ENCODE measurements around the gene BANP.
"Not testable (repeated sequence)": the region's sequence is repeated elsewhere in the genome, so short reads cannot be mapped to it uniquely, and the experiment has no call there.

BANP gene

DNA sequence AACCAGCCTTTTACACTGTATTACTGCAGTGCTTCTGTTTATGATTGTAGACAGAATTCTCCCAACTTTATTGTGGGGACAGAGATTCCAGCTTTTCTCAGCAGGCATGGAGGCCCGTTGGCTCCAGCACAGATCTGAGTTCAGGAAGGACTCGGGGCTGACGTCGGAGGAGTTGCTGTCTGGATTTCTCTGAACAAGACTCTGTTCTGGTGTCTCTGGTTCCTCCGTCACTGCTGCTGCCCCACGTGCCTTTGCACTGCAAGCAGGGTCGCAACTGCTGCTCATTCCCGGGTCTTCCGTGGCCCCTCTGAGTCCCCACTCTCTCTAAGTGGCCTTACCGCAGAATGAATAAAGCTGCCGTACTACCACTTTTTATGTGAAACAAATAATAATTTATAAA, 88.4 kb downstream of the BANP start:
- TF ChIP-seq JUND (IDR thresholded peaks at IDR 0.05; ENCODE audit: low read depth): no peak
- in situ Hi-C loops (cut with HindIII; ENCODE audit: low pct_unique_long_range_greater_than_20kb, low sequenced_read_pairs): no loop called here
- DNase-seq (ENCODE audit: low read depth in 1 of 2, low spot score in 1 of 2): no peak

DNA sequence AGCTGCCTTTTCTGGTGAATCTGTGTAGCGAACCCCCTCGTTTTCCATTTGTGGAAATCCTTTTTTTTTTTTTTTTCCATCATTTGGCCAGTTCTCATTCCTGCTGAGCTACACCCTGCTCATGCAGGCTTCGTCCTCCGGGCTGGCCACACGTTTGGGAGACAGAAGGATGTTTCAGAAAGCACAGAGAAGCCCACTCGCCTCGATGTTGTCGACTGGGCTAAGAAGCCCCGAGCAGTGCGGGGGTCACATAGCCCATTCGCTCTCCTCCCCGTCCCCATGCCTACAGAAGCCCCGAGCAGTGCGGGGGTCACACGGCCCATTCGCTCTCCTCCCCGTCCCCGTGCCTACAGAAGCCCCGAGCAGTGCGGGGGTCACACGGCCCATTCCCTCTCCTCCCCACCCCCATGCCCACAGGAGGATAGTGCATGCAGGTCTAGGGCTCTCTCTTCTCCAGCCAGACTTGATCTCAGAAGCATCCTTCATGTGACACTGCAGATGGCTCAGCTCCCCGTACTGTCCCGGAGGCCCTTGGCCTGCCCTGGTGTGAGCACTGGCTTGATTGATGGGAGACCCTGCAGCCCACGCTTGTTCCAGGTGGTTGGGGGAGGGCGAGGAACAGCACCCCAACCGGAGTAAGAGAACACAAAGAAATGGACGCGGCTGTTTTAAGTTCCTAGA, 89.1 kb downstream of the BANP start:
- in situ Hi-C loops (cut with HindIII; ENCODE audit: low pct_unique_long_range_greater_than_20kb, low sequenced_read_pairs): not testable (repeated sequence)

DNA sequence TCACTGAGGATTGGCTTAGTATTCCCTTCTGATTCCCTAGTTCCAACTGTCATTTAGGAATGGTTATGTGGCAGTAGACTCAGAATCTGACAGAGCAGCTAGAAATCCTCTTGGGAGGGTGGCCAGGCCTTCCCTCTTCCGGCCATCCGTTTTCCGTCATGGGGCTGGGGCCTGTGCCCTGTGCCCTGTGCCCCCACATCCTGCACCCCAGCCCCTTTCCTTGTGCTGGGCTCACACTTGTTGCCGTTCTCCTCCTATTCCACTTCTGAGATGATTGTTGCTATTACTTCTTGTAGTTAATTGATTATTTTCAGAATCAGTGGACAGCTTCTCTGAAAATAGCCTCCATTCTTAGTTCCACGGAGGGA, 89.6 kb downstream of the BANP start:
- in situ Hi-C loops (cut with HindIII; ENCODE audit: low pct_unique_long_range_greater_than_20kb, low sequenced_read_pairs); DNase-seq (ENCODE audit: low read depth in 1 of 2, low spot score in 1 of 2): not testable (repeated sequence)

More for the DNA sequence above, 89.1 kb downstream of the BANP start:
- DNase-seq (ENCODE audit: low read depth in 1 of 2, low spot score in 1 of 2): not testable (repeated sequence)

DNA sequence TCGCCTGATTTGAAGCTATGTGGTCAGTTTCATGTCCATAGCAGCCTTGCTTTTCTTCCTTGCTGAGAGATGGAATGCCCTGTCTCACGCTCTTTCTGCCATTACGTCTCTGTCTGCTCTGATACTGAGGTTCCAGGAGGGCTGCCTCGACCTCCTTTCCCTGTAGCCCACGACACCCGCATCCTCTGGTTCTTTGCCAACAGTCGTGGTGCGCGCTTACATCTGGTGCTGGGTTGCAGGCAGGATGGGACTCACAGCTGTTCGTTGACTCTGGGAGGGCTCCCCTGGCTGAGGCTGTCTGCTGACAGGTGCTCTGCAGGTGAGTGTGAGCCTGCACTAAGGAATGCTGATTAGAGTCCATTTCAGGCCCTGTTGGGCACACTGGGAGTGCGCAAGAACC, 90.3 kb downstream of the BANP start:
- DNase-seq (ENCODE audit: low read depth in 1 of 2, low spot score in 1 of 2); in situ Hi-C loops (cut with HindIII; ENCODE audit: low pct_unique_long_range_greater_than_20kb, low sequenced_read_pairs): not testable (repeated sequence)

DNA sequence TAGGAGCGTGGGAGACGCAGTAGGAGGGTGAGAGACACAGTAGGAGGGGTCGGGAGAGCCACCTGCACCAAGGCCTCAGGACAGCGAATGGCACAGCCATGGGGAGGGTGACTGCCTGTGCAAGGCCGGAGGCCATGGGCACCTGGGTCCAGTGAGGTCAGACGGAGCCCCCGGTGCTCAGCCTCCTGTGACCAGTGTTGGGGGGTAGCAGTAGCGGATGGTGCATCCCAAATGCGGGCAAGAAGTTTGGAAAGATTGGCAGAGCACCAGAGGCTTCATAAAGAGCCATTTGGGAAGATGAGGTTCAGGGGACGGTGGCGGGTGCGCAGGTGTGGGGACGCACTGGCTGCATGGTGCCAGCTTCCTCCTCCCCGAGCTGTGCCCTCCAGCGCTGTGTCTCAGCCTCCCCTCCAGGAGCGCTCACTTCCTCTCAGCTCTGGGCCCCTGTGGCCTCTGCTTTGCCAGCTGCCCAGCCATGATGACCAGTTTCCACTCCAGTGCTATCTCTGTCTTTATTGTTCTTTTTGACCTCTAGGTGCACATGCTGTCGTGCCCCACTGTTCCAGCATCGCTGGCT, 90.8 kb downstream of the BANP start:
- in situ Hi-C loops (cut with HindIII; ENCODE audit: low pct_unique_long_range_greater_than_20kb, low sequenced_read_pairs); DNase-seq (ENCODE audit: low read depth in 1 of 2, low spot score in 1 of 2): not testable (repeated sequence)

DNA sequence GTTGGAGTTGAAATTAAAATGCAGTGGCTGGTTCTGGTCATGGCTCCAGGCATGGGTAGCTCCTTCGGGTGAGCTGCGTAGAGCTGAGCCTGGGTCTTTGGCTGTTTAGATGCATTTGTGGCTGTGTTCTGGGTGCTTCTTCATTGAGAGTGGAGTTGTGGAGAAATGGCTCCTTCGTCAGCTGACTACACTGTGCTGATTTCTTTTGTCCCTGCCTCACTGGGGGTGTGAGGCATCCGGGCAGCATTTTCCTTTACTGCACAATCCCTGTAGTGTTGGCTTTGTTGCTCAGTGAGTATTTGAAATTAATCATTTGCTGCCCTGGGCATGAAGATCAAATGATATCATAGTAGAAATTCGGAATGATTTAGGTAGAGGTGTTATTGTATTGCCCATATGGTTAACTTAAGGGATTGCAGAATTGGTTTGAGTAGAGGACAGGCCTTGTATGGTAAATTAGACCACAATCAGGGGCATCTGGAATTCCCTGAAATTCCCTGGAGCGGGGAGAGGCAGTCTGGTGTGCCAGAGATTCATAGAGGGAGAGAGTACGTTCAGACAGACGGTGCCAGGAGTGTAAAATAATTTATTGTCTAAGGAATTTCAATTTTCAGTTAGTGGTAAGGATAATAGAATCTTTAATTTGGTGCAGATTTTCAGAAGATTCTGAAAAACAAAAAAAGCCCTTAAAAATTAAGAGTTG, 92.1 kb downstream of the BANP start:
- in situ Hi-C loops (cut with HindIII; ENCODE audit: low pct_unique_long_range_greater_than_20kb, low sequenced_read_pairs); DNase-seq (ENCODE audit: low read depth in 1 of 2, low spot score in 1 of 2): not testable (repeated sequence)

DNA sequence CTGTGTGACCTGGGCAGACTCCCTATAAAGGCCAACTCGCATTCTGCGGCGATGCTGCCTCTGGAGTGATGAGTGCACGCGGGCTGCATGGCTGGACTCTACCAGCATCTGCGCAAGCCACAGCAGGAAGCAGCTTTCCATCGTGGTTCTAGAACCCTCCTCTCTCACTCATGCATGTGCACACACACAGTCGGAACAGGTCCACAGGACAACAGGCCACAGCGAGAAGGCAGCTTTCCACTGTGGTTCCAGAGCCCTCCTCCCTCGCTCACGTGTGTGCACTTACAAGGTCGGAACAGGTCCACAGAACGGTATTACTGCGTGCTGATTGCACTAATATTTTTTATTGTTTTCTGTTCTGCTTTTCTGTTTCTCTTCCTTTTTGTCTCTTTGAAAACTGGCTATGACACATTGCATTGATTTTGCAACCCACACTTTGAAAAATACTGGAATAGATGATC, 92.9 kb downstream of the BANP start:
- DNase-seq (ENCODE audit: low read depth in 1 of 2, low spot score in 1 of 2); in situ Hi-C loops (cut with HindIII; ENCODE audit: low pct_unique_long_range_greater_than_20kb, low sequenced_read_pairs): not testable (repeated sequence)

DNA sequence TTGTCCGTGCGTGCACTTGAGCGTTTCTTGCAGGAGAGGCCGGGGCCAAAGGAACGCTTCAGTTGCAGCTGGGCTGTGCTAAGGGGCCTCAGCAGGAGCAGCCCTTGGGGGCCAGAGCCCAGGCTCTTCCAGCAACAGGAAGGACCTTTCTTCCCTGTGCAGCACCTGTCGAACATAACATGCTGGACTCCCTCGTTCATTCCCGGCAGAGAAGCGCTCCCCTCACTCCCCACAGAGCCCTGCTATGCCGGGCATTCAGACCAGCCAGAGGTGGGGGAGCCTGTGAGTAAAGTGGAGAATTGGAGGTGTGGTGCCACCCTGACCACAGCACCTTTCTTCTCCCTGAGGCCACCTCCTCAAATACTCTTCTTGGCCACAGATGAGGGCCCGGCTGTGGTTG, 94.1 kb downstream of the BANP start:
- in situ Hi-C loops (cut with HindIII; ENCODE audit: low pct_unique_long_range_greater_than_20kb, low sequenced_read_pairs); DNase-seq (ENCODE audit: low read depth in 1 of 2, low spot score in 1 of 2): not testable (repeated sequence)

DNA sequence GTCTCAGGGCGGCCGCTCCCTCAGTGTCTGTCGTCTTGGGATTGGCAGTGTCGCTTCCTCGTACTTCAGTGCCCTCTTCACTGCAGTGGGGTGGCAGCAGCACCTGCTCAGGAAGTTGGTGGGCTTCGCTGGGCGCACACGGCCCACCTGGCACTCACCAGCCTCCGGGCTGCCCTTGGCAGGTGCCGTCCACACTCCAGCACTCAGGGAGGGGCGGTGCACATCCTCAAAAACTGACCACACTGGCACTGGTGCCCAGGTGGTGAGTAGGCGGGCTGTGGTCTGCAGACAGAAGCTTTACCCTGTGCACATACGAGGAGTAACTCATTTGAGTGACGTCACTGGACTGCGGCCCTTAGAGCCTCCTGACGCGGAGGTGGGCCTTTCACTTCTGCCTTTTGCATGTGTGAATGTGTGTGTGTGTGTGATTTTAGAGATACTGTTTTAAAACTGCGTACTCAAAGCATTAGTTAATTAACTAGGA, 94.6 kb downstream of the BANP start:
- in situ Hi-C loops (cut with HindIII; ENCODE audit: low pct_unique_long_range_greater_than_20kb, low sequenced_read_pairs): no loop called here
- TF ChIP-seq JUND (IDR thresholded peaks at IDR 0.05; ENCODE audit: low read depth): no peak
- no peak for DNase-seq (ENCODE audit: low read depth in 1 of 2, low spot score in 1 of 2)

DNA sequence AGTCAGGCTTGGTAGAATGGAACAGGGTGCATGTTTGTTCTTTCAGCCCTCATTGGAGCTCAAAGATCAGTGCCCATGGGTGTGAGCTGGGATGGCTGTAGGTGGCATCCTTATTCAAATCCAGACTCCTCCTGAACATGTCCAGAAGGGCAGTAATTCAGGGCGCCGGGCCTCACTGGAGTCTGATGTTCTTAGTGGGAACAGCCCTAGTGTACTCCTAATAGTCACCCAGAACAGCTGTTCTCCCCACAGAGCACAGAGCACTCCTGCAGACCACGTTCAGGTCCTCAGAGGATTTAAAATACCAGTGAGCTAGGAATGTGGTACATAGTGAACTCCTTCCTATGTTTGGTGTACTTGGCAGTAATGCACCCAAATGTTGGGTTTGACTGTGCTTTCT, 96.2 kb downstream of the BANP start:
- TF ChIP-seq JUND (IDR thresholded peaks at IDR 0.05; ENCODE audit: low read depth): no peak
- no peak for DNase-seq (ENCODE audit: low read depth in 1 of 2, low spot score in 1 of 2)
- in situ Hi-C loops (cut with HindIII; ENCODE audit: low pct_unique_long_range_greater_than_20kb, low sequenced_read_pairs): no loop called here

DNA sequence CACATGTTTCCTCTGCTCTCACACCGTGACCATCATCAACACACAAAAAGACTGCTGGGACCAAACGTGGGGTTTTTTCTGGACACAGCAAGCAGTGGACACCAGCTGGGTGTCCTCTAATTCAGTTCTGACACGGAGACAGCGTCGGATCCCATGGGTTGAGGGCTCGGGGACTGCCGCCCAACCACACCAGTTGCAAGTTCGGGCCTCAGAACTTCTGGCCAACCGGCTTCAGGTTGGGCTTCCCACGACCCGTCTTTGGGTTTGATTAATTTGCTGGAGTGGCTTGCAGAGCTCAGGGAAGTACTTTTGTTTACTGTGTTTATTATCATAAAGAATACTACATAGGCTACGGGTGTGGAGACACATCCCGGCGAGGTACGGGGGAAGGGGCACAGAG, 97.8 kb downstream of the BANP start:
- in situ Hi-C loops (cut with HindIII; ENCODE audit: low pct_unique_long_range_greater_than_20kb, low sequenced_read_pairs): no loop called here
- no peak for TF ChIP-seq JUND (IDR thresholded peaks at IDR 0.05; ENCODE audit: low read depth)
- DNase-seq (ENCODE audit: low read depth in 1 of 2, low spot score in 1 of 2): no peak

DNA sequence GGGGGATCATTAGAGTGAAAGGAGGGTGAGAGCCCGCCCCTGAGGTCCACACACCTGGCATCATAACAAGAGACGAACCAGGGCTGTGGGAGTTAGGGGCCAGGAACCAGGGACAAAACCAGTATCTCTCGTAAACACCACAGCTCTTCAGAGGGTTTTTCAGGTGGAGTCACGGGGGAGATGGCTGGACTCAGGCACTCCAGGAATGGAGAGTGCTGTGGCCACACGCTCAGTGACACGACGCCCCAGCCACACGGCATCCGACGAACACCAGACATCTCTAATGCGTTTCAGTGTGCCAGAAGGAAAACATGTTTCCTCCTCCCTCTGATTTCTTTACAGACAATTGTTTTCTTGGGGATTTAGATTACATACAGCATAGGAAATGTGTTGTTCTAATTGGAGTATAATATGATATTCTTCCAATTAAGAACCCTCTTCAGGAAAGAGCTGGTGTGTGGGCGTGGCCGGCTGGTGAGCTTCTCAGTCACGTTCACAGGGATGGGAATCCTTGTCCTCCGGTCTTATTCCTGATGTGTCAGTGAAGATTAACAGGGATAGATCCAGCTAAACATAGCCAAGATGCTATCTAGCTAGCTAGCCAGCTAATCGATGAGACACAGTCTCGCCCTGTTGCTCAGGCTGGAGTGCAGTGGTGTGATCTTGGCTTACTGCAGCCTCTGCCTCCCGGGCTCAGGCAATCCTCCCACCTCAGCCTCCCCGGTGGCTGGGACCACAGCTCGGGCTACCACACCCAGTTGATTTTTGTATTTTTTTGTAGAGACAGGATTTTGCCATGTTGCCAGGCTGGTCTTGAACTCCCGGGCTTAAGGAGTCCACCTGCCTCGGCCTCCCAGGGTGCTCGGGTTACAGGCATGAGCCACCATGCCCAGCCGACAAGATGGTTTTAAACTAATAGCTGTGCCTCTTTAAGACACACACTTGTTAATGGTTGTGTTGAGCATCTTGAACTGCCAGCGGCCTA, 98.6 kb downstream of the BANP start:
- no peak for TF ChIP-seq JUND (IDR thresholded peaks at IDR 0.05; ENCODE audit: low read depth)
- in situ Hi-C loops (cut with HindIII; ENCODE audit: low pct_unique_long_range_greater_than_20kb, low sequenced_read_pairs): no loop called here
- no peak for DNase-seq (ENCODE audit: low read depth in 1 of 2, low spot score in 1 of 2)
